WTC11 (cell line): ENCODE results near the gene AGPAT4. TPM values are rescaled to one million over a fixed set of nuclear protein-coding genes. Genes with fewer than 3 reads are reported as not detected.

Experiments used
- ATAC-seq: fragments of 200-7000 bp; cut with Tn5 transposase; 2 replicates; pipeline ENCODE4 v1.10.0; 2021; ENCODE audit warnings: mild to moderate bottlenecking, moderate library complexity
- CTCF ChIA-PET: fragments of 300-600 bp; sonication (Branson Sonifier 250); formaldehyde crosslinking; loops from one replicate; lab custom pipeline; 2021; ENCODE audit warnings: antibody characterized with exemption; lab: Charles Lee
- POLR2A ChIA-PET: fragments of 350-600 bp; sonication (Branson Sonifier 250); formaldehyde crosslinking; loops from one replicate; lab custom pipeline; 2021; ENCODE audit warnings: antibody characterized with exemption; lab: Charles Lee
- DNase-seq: peaks from one replicate; pipeline ENCODE4 v3.0.0; 2021; ENCODE audit warnings: low spot score
- H3K27ac Mint-ChIP-seq: 2 replicates; pipeline ENCODE4 v1.8.0; 2021; ENCODE audit warnings: mixed read lengths
- H3K27me3 Mint-ChIP-seq: 2 replicates; pipeline ENCODE4 v1.8.0; 2021; ENCODE audit warnings: low read depth, mild to moderate bottlenecking, moderate library complexity, mixed read lengths
- H3K36me3 Mint-ChIP-seq: 2 replicates; pipeline ENCODE4 v1.8.0; 2021; ENCODE audit warnings: mixed read lengths
- H3K4me1 Mint-ChIP-seq: 2 replicates; pipeline ENCODE4 v1.8.0; 2022; ENCODE audit warnings: mixed read lengths
- H3K4me3 Mint-ChIP-seq: 2 replicates; pipeline ENCODE4 v1.8.0; 2021; ENCODE audit warnings: mild to moderate bottlenecking, moderate library complexity, mixed read lengths
- H3K9me3 Mint-ChIP-seq: 2 replicates; pipeline ENCODE4 v1.8.0; 2021; ENCODE audit warnings: mixed read lengths
- AR ChIP-seq: fragments of 250-450 bp; sonication (Bioruptor Pico); IDR thresholded peaks from 2 replicates; pipeline ENCODE4 v1.9.0; 2021; ENCODE audit warnings: mild to moderate bottlenecking
- ATF2 ChIP-seq: sonication (generic); formaldehyde crosslinking; IDR thresholded peaks from 2 replicates; pipeline ENCODE4 v1.8.1; 2022; ENCODE audit warnings: low read depth, missing genetic modification reagents, borderline replicate concordance
- E2F5 ChIP-seq: sonication (generic); formaldehyde crosslinking; IDR thresholded peaks from 2 replicates; pipeline ENCODE4 v1.8.1; 2022; ENCODE audit warnings: mild to moderate bottlenecking, moderate library complexity, missing genetic modification reagents
- ETV6 ChIP-seq: sonication (generic); formaldehyde crosslinking; IDR thresholded peaks from 2 replicates; pipeline ENCODE4 v1.8.1; 2022; ENCODE audit warnings: mild to moderate bottlenecking, missing genetic modification reagents
- FOXP1 ChIP-seq: sonication (generic); formaldehyde crosslinking; IDR thresholded peaks from 2 replicates; pipeline ENCODE4 v1.8.0; 2022; ENCODE audit warnings: missing genetic modification reagents, mild to moderate bottlenecking, moderate library complexity, borderline replicate concordance
- FOXP4 ChIP-seq: sonication (generic); formaldehyde crosslinking; IDR thresholded peaks from 2 replicates; pipeline ENCODE4 v1.8.0; 2022; ENCODE audit warnings: mild to moderate bottlenecking, missing genetic modification reagents
- JAZF1 ChIP-seq: fragments of 250-450 bp; sonication (Bioruptor Pico); IDR thresholded peaks from 2 replicates; pipeline ENCODE4 v1.9.0; 2021; ENCODE audit warnings: moderate library complexity, mild to moderate bottlenecking, inconsistent platforms
- KAT7 ChIP-seq: sonication (generic); formaldehyde crosslinking; IDR thresholded peaks from 2 replicates; pipeline ENCODE4 v1.8.1; 2023; ENCODE audit warnings: missing genetic modification reagents, mild to moderate bottlenecking, borderline replicate concordance
- NFE2L1 ChIP-seq: sonication (generic); formaldehyde crosslinking; IDR thresholded peaks from 2 replicates; pipeline ENCODE4 v1.8.1; 2023; ENCODE audit warnings: missing genetic modification reagents
- TCF7 ChIP-seq: sonication (generic); formaldehyde crosslinking; IDR thresholded peaks from 2 replicates; pipeline ENCODE4 v1.8.0; 2022; ENCODE audit warnings: mild to moderate bottlenecking, low read depth, missing genetic modification reagents, moderate library complexity
- ZBTB21 ChIP-seq: sonication (generic); formaldehyde crosslinking; IDR thresholded peaks from 2 replicates; pipeline ENCODE4 v1.8.1; 2023; ENCODE audit warnings: mild to moderate bottlenecking, missing genetic modification reagents, borderline replicate concordance
- ZMAT4 ChIP-seq: fragments of 250-450 bp; sonication (Bioruptor Pico); IDR thresholded peaks from 2 replicates; pipeline ENCODE4 v1.9.0; 2021; ENCODE audit warnings: mild to moderate bottlenecking
- ZNF138 ChIP-seq: sonication (generic); formaldehyde crosslinking; conservative IDR thresholded peaks from 2 replicates; pipeline ENCODE4 v1.8.1; 2022; ENCODE audit warnings: mild to moderate bottlenecking, moderate library complexity, missing genetic modification reagents
- ZNF512 ChIP-seq: sonication (generic); formaldehyde crosslinking; IDR thresholded peaks from 2 replicates; pipeline ENCODE4 v1.8.1; 2022; ENCODE audit warnings: missing genetic modification reagents, borderline replicate concordance
- ZSCAN18 ChIP-seq: fragments of 250-450 bp; sonication (Bioruptor Pico); IDR thresholded peaks from 2 replicates; pipeline ENCODE4 v2.1.2; 2022; ENCODE audit warnings: mild to moderate bottlenecking, moderate library complexity
- total RNA-seq: library from RNA; stranded (reverse); gene quantifications from 3 replicates; pipeline ENCODE4 v1.2.3, GENCODE V29; 2021

The AGPAT4 gene
- total RNA-seq, 1 experiment from 2014 or later = 19.7 TPM

GRCh38 chr6:161257793-161258457 is 15.9 kb downstream of the AGPAT4 start:
- Mint-ChIP-seq H3K27ac (peak overlapping the region; percentile 38; the same call in 1 of the 2 replicates), H3K4me1 (peaks cover 38% of the 10 kb centered on the region), H3K9me3 (no peaks in the 10 kb centered on the region), H3K4me3 (no peak overlapping the region), H3K36me3 (peaks cover 20% of the 10 kb centered on the region), H3K27me3 (no peaks in the 10 kb centered on the region)
- ATAC-seq = no peak
- POLR2A ChIA-PET = no interaction called here
- CTCF ChIA-PET = interaction anchor here (1.3 kb wide), 1 partner anchor 113 kb away, joined by 6 read pairs; no protein-coding TSS in a partner anchor
- no peak for DNase-seq
- TF ChIP-seq ATF2 (CRISPR knock-in tag) (no peak), JAZF1 (no peak), ETV6 (CRISPR knock-in tag) (no peak), AR (CRISPR knock-in tag) (no peak), E2F5 (no peak), KAT7 (no peak), ZMAT4 (CRISPR knock-in tag) (no peak), TCF7 (no peak)

GRCh38 chr6:161256407-161256806 is 17.5 kb downstream of the AGPAT4 start:
- ChIA-PET CTCF (interaction anchor here (0.5 to 2.9 kb wide), 2 partner anchors 13 to 254 kb away, joined by 3 to 11 read pairs; no protein-coding TSS in a partner anchor), POLR2A (no interaction called here)
- Mint-ChIP-seq H3K4me3 (no peak overlapping the region), H3K27me3 (no peaks in the 10 kb centered on the region), H3K4me1 (peaks cover 44% of the 10 kb centered on the region), H3K36me3 (peaks cover 13% of the 10 kb centered on the region), H3K9me3 (no peaks in the 10 kb centered on the region), H3K27ac (no peak overlapping the region; the same call in 1 of the 2 replicates)
- TF ChIP-seq ZNF138 (CRISPR knock-in tag) (no peak), TCF7 (no peak), ZNF512 (CRISPR knock-in tag) (no peak), FOXP1 (CRISPR knock-in tag) (no peak), NFE2L1 (CRISPR knock-in tag) (no peak), ZBTB21 (no peak)
- ATAC-seq (no peak), DNase-seq (no peak)

- TF ChIP-seq FOXP4 (CRISPR knock-in tag) (no peak), ZSCAN18 (no peak)
- ATAC-seq = no peak
- CTCF ChIA-PET = interaction anchor here (2.9 kb wide), 1 partner anchor 13 kb away, joined by 11 read pairs; no protein-coding TSS in a partner anchor
- H3K9me3 Mint-ChIP-seq = no peaks in the 10 kb centered on the region
- H3K4me1 Mint-ChIP-seq = peaks cover 41% of the 10 kb centered on the region
- no peaks in the 10 kb centered on the region for H3K27me3 Mint-ChIP-seq
- POLR2A ChIA-PET = no interaction called here
- H3K27ac Mint-ChIP-seq = no peak overlapping the region
- no peak overlapping the region for H3K4me3 Mint-ChIP-seq
- H3K36me3 Mint-ChIP-seq = 0 out of 2 replicates have a peak, but pooled peaks cover 5% of the 10 kb centered on the region
- DNase-seq = no peak
Measured at GRCh38 chr6:161255518-161255917, 18.3 kb downstream of the AGPAT4 start.
